H1 (cell line): ENCODE results near the gene LAMA3. TPM values are rescaled to one million over a fixed set of nuclear protein-coding genes. Genes with fewer than 3 reads are reported as not detected.

Experiments
- CTCF ChIA-PET: fragments of 300-600 bp; sonication (Branson Sonifier 250); formaldehyde crosslinking; loops from one replicate; lab custom pipeline; 2021; ENCODE audit not compliant: partially characterized antibody; lab: Charles Lee
- POLR2A ChIA-PET: fragments of 300-600 bp; sonication (Branson Sonifier 250); formaldehyde crosslinking; loops from one replicate; lab custom pipeline; 2021; ENCODE audit warnings: inconsistent platforms; ENCODE audit not compliant: partially characterized antibody; lab: Charles Lee
- DNase-seq, 2 experiments: peaks; one replicate each; pipeline versions ENCODE4 v3.0.0 to v3.0.0-alpha.2; 2010 to 2022; ENCODE audit warnings: low spot score in 2 of 2, low read depth in 1 of 2, mixed read lengths in 1 of 2
- FAIRE-seq: peaks from 2 replicates; lab custom pipeline; 2011; peaks lifted over from hg19 to GRCh38; lab: Jason Lieb, UNC
- H2AFZ ChIP-seq: 2 replicates; pipeline ENCODE4 v1.8.1; 2012; ENCODE audit warnings: low read length, inconsistent platforms
- H2AK5ac ChIP-seq: 2 replicates; pipeline ENCODE4 v1.6.1; 2013; ENCODE audit warnings: low read depth, low read length
- H2BK120ac ChIP-seq: replicated peaks from 2 replicates; pipeline ENCODE3; 2013; ENCODE audit warnings: low read depth, low read length, inconsistent platforms
- H2BK12ac ChIP-seq: 2 replicates; pipeline ENCODE4 v1.6.1; 2013; ENCODE audit warnings: low read depth, low read length
- H2BK15ac ChIP-seq: 2 replicates; pipeline ENCODE4 v1.6.1; 2013; ENCODE audit warnings: low read length
- H2BK20ac ChIP-seq: 2 replicates; pipeline ENCODE4 v1.6.1; 2013; ENCODE audit warnings: low read length
- H2BK5ac ChIP-seq: 2 replicates; pipeline ENCODE4 v1.6.1; 2013; ENCODE audit warnings: low read depth, low read length
- H3K14ac ChIP-seq: 2 replicates; pipeline ENCODE4 v1.6.1; 2013; ENCODE audit warnings: inconsistent platforms; ENCODE audit not compliant: insufficient read length
- H3K18ac ChIP-seq: 2 replicates; pipeline ENCODE4 v1.6.1; 2013; ENCODE audit warnings: low read length; ENCODE audit errors: extremely low read depth
- H3K23ac ChIP-seq: 2 replicates; pipeline ENCODE4 v1.6.1; 2013; ENCODE audit warnings: inconsistent platforms; ENCODE audit not compliant: insufficient read length
- H3K23me2 ChIP-seq: 2 replicates; pipeline ENCODE4 v1.6.1; 2013; ENCODE audit warnings: low read depth, low read length
- H3K27ac ChIP-seq: 2 replicates; pipeline ENCODE4 v1.6.1; 2011; ENCODE audit warnings: low read depth, low read length, inconsistent platforms
- H3K27me3 ChIP-seq, 4 experiments: replicated peaks in 1 of 4; 1 replicate in 1 of 4; 2 replicates in 3 of 4; pipeline versions ENCODE4 v1.6.1 to v1.8.1; 2011 to 2013; ENCODE audit warnings: low read length in 3 of 4, mild to moderate bottlenecking in 3 of 4, inconsistent platforms in 2 of 4, mixed read lengths in 2 of 4, moderate library complexity in 1 of 4; ENCODE audit not compliant: control insufficient read depth in 3 of 4, insufficient read depth in 3 of 4; ENCODE audit errors: extremely low read depth in 1 of 4
- H3K36me3 ChIP-seq, 4 experiments: 2 replicates each; pipeline versions ENCODE4 v1.6.1 to v1.8.1; 2011 to 2013; ENCODE audit warnings: mild to moderate bottlenecking in 4 of 4, low read length in 3 of 4, moderate library complexity in 2 of 4, control low read depth in 1 of 4, inconsistent platforms in 1 of 4; ENCODE audit not compliant: insufficient read depth in 4 of 4, control insufficient read depth in 2 of 4
- H3K4ac ChIP-seq: replicated peaks from 2 replicates; pipeline ENCODE3; 2013; ENCODE audit warnings: low read length, low read depth, mixed read lengths, inconsistent platforms; ENCODE audit not compliant: insufficient read length
- H3K4me1 ChIP-seq, 4 experiments: replicated peaks in 1 of 4; 1 replicate in 1 of 4; 2 replicates in 3 of 4; pipeline versions ENCODE4 v1.6.1 to v1.8.1; 2011 to 2013; ENCODE audit warnings: low read length in 3 of 4, inconsistent platforms in 2 of 4, mixed read lengths in 1 of 4; ENCODE audit not compliant: insufficient read depth in 4 of 4, control insufficient read depth in 3 of 4
- H3K4me2 ChIP-seq, 2 experiments: 2 replicates each; pipeline versions ENCODE4 v1.6.1 to v1.8.1; 2011 to 2013; ENCODE audit warnings: low read depth in 2 of 2, low read length in 2 of 2, control low read depth in 1 of 2, inconsistent platforms in 1 of 2, mild to moderate bottlenecking in 1 of 2; ENCODE audit not compliant: insufficient read depth in 1 of 2
- H3K4me3 ChIP-seq, 4 experiments: fragments of 200-600, 300-600 bp in 1 of 4; sonication (generic), shearing (Covaris generic), sonication (Bioruptor Twin) in 1 of 4; 2 replicates each; pipeline versions ENCODE4 v1.5.1 to v1.8.1; 2011 to 2016; ENCODE audit warnings: low read length in 4 of 4, low read depth in 3 of 4, control low read depth in 2 of 4, inconsistent platforms in 2 of 4, mild to moderate bottlenecking in 2 of 4, mixed read lengths in 1 of 4, moderate library complexity in 1 of 4; ENCODE audit not compliant: insufficient read depth in 2 of 4; ENCODE audit errors: extremely low read depth in 1 of 4
- H3K56ac ChIP-seq: replicated peaks from 2 replicates; pipeline ENCODE3; 2013; ENCODE audit warnings: low read depth, mild to moderate bottlenecking, mixed read lengths, low read length, inconsistent platforms; ENCODE audit not compliant: insufficient read length
- H3K79me1 ChIP-seq: 2 replicates; pipeline ENCODE4 v1.6.1; 2013; ENCODE audit warnings: low read depth, low read length, control low read depth
- H3K79me2 ChIP-seq, 2 experiments: 2 replicates each; pipeline versions ENCODE4 v1.6.1 to v1.8.1; 2012 to 2013; ENCODE audit warnings: low read length in 2 of 2, mild to moderate bottlenecking in 2 of 2, inconsistent platforms in 1 of 2; ENCODE audit not compliant: insufficient read depth in 2 of 2, control insufficient read depth in 1 of 2
- H3K9ac ChIP-seq, 4 experiments: replicated peaks in 1 of 4; 1 replicate in 1 of 4; 2 replicates in 3 of 4; pipeline versions ENCODE4 v1.6.1 to v1.8.1; 2011 to 2013; ENCODE audit warnings: low read depth in 3 of 4, low read length in 3 of 4, control low read depth in 2 of 4, mild to moderate bottlenecking in 2 of 4, moderate library complexity in 2 of 4, inconsistent platforms in 1 of 4; ENCODE audit errors: extremely low read depth in 1 of 4
- H3K9me3 ChIP-seq, 2 experiments: 2 replicates each; pipeline versions ENCODE4 v1.6.1 to v1.8.1; 2012 to 2013; ENCODE audit warnings: mild to moderate bottlenecking in 2 of 2, moderate library complexity in 2 of 2, control low read depth in 1 of 2, inconsistent platforms in 1 of 2, low read depth in 1 of 2, low read length in 1 of 2, mixed read lengths in 1 of 2; ENCODE audit not compliant: insufficient read depth in 2 of 2
- H4K20me1 ChIP-seq, 2 experiments: replicated peaks in 1 of 2; 2 replicates each; pipeline versions ENCODE3 to v1.8.1; 2011 to 2013; ENCODE audit warnings: inconsistent platforms in 2 of 2, low read length in 2 of 2, mild to moderate bottlenecking in 1 of 2; ENCODE audit not compliant: insufficient read depth in 2 of 2, control insufficient read depth in 1 of 2
- H4K5ac ChIP-seq: 2 replicates; pipeline ENCODE4 v1.6.1; 2013; ENCODE audit warnings: low read length, low read depth, mixed read lengths, inconsistent platforms; ENCODE audit not compliant: insufficient read length
- H4K8ac ChIP-seq: 2 replicates; pipeline ENCODE4 v1.8.0; 2013; ENCODE audit warnings: mild to moderate bottlenecking, moderate library complexity, low read length, inconsistent platforms; ENCODE audit not compliant: insufficient read depth; ENCODE audit errors: extremely low read depth
- H4K91ac ChIP-seq: replicated peaks from 2 replicates; pipeline ENCODE3; 2013; ENCODE audit warnings: low read length, mixed read lengths, inconsistent platforms; ENCODE audit not compliant: insufficient read length
- CTBP2 ChIP-seq: IDR thresholded peaks from 2 replicates; pipeline ENCODE4 v1.7.0; 2011; ENCODE audit warnings: borderline replicate concordance, mild to moderate bottlenecking, moderate library complexity, mixed read lengths, low read length; ENCODE audit not compliant: insufficient read depth, insufficient read length
- EZH2 ChIP-seq: fragments of 200-600 bp; sonication (generic); IDR thresholded peaks from 2 replicates; pipeline ENCODE4 v1.7.1; 2012; ENCODE audit warnings: low read depth, mild to moderate bottlenecking, moderate library complexity, low read length, inconsistent platforms; ENCODE audit not compliant: severe bottlenecking
- GABPA ChIP-seq: IDR thresholded peaks from 2 replicates; pipeline ENCODE4 v1.6.1; 2011; ENCODE audit warnings: mild to moderate bottlenecking, low read length, moderate library complexity, borderline replicate concordance; ENCODE audit not compliant: insufficient read depth
- JUND ChIP-seq: IDR thresholded peaks from 2 replicates; pipeline ENCODE4 v1.6.1; 2011; ENCODE audit warnings: mild to moderate bottlenecking, improper control_type of control experiment, low read length
- POLR2AphosphoS5 ChIP-seq: IDR thresholded peaks from 2 replicates; pipeline ENCODE4 v1.6.1; 2011; ENCODE audit warnings: low read depth, low read length
- RBBP5 ChIP-seq: IDR thresholded peaks from 2 replicates; pipeline ENCODE4 v1.7.1; 2012; ENCODE audit warnings: low read depth, mild to moderate bottlenecking, inconsistent platforms, low read length, moderate library complexity, borderline replicate concordance
- RFX5 ChIP-seq: IDR thresholded peaks from 2 replicates; pipeline ENCODE4 v1.6.1; 2011; ENCODE audit warnings: low read depth, low read length, improper control_type of control experiment, borderline replicate concordance
- SP2 ChIP-seq: IDR thresholded peaks from 2 replicates; pipeline ENCODE4 v1.6.1; 2012; ENCODE audit warnings: mild to moderate bottlenecking, low read length, inconsistent platforms
- WGBS, 2 experiments: shearing (Covaris generic) in 1 of 2; methylation state at CpG; one replicate each; pipeline versions ENCODE4 v1.1.6 to v1.1.7; 2013 to 2015; ENCODE audit warnings: low lambda C conversion rate in 2 of 2, mixed read lengths in 2 of 2, inconsistent platforms in 1 of 2, low coverage in 1 of 2, missing lambda C conversion rate in 1 of 2; ENCODE audit not compliant: insufficient replicate concordance in 2 of 2, insufficient coverage in 1 of 2, insufficient read length in 1 of 2; ENCODE audit errors: extremely low coverage in 1 of 2, missing lambda C conversion rate in 1 of 2; 5-methylcytosine and 5-hydroxymethylcytosine counted together
- polyA plus RNA-seq, 7 experiments: library from polyadenylated mRNA; depleted of rRNA in 3 of 7; stranded (reverse) in 5 of 7; unstranded in 2 of 7; fragments of >200 nt in 5 of 7; fragments of 200-250 nt in 2 of 7; gene quantifications; 1 replicate in 5 of 7; 2 replicates in 1 of 7; 4 replicates in 1 of 7; pipeline versions ENCODE4 v1.2.1 to v1.2.3, GENCODE V29; 2011 to 2013; ENCODE audit warnings: missing spikeins in 2 of 7, mixed read lengths in 2 of 7
- total RNA-seq: library from RNA; stranded (reverse); fragmentation: NEBNext Ultra II Directional; extraction: Animal tissue kit (Norgen Biotek cat#: 25700); gene quantifications from 2 replicates; pipeline ENCODE4 v1.2.1, GENCODE V29; 2021

Gene LAMA3
- total and polyA plus RNA-seq, 2 of the 8 experiments (the other 6 are each of a cell fraction or from before 2014, with no cell fraction given), result 0.76 to 5.0 TPM

DNA sequence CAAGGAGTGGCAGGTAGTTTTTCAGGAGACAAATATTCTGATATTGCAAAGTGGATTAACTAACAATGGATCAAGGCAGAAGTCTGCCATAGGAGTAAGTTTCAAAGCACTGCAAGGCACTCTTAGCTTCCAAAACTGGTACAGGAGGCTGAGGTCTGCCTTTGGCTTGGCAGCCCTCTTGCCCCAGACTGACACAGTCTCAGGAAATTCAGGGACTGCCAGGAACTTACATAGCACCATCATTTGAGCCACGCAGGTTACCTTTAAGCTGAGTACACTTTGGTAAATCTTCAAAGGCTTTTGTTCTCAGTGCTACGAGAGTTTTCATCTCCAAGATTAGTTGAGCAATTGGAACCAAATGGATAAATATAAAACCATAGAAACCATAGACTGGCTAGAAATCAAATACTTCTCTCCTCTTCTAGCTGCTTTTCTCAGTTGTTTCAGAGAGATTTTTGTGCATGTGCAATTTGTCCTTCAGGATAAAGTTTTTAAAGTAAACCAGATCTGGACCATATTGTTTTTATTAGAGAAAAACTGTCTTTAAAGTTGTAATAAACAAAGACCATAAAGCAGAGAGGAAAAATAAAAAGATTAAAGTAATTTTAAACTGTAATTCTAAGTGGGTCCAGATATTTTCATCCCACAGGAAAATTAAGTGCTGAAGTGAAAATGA lies 45.3 kb upstream of the LAMA3 start:
- Histone ChIP-seq H2AFZ (no peak overlapping the region), H2AK5ac (no peak overlapping the region), H3K23ac (no peak overlapping the region), H2BK15ac (no peak overlapping the region; the same call in 1 of the 2 replicates), H3K27ac (no peak overlapping the region), H3K23me2 (no peaks in the 10 kb centered on the region), H3K4me2 (no peak overlapping the region), H3K4me1 (peaks cover 0 to 3% (median 2%) of the 10 kb centered on the region in 4 experiments; a peak in 5 of 7 replicates), H4K8ac (no peak overlapping the region), H2BK5ac (no peak overlapping the region), H3K4me3 (no peak overlapping the region), H3K4ac (no peak overlapping the region), H4K20me1 (no peaks in the 10 kb centered on the region), H3K27me3 (no peaks in the 10 kb centered on the region), H2BK120ac (no peak overlapping the region), H2BK20ac (no peak overlapping the region), H4K91ac (no peak overlapping the region), H3K79me2 (no peaks in the 10 kb centered on the region), H3K9ac (no peak overlapping the region), H2BK12ac (no peak overlapping the region), H3K56ac (no peak overlapping the region), H3K14ac (no peak overlapping the region), H3K18ac (no peak overlapping the region), H3K36me3 (no peaks in the 10 kb centered on the region), H3K79me1 (no peaks in the 10 kb centered on the region), H3K9me3 (no peaks in the 10 kb centered on the region), H4K5ac (no peak overlapping the region)
- POLR2A ChIA-PET, result interaction anchor here (0.5 kb wide), 1 partner anchor 181 kb away, joined by 3 read pairs; no protein-coding TSS in a partner anchor
- FAIRE-seq (no peak), DNase-seq (no peak)
- CTCF ChIA-PET, result interaction anchor here (1.1 to 1.8 kb wide), 2 partner anchors 13 to 49 kb away, joined by 3 to 4 read pairs; no protein-coding TSS in a partner anchor
- 85% methylated on average over 2 of the region's 2 CpGs; no CpG with 5 or more reads in 1 of the 2 experiments for WGBS, 2 experiments
- TF ChIP-seq SP2 (no peak), RFX5 (no peak), POLR2AphosphoS5 (no peak), EZH2 (no peak), JUND (no peak), GABPA (no peak), CTBP2 (no peak), RBBP5 (no peak)
